PC-9 (cell line): ENCODE data around the gene REV1. TPM values are rescaled to one million over a fixed set of nuclear protein-coding genes. Genes with fewer than 3 reads are reported as not detected.

Experiments used
- BruUV-seq: library from RNA; stranded (reverse); fragments of 400-500 nt; replicated peaks from 2 replicates; lab custom pipeline; 2021; lab: Mats Ljungman, UMichigan
- CTCF ChIA-PET: fragments of 300-600 bp; sonication (Branson Sonifier 250); formaldehyde crosslinking; loops from one replicate; lab custom pipeline; 2022; ENCODE audit warnings: antibody characterized with exemption; lab: Charles Lee
- POLR2A ChIA-PET: fragments of 300-600 bp; sonication (Branson Sonifier 250); formaldehyde crosslinking; loops from one replicate; lab custom pipeline; 2022; ENCODE audit warnings: antibody characterized with exemption; ENCODE audit not compliant: unreplicated experiment; lab: Charles Lee
- DNase-seq, 2 experiments: peaks; one replicate each; pipeline versions ENCODE4 v3.0.0 to v3.0.0-alpha.2; 2015 to 2022; ENCODE audit warnings: mixed read lengths in 1 of 2
- H2AFZ ChIP-seq: fragments of 200-600 bp; sonication (generic); 2 replicates; pipeline ENCODE4 v1.8.1; 2017; ENCODE audit warnings: antibody characterized with exemption
- H3F3A ChIP-seq: fragments of 200-600 bp; sonication (generic); 2 replicates; pipeline ENCODE4 v1.8.1; 2017; ENCODE audit warnings: antibody characterized with exemption, mild to moderate bottlenecking, low read depth; ENCODE audit not compliant: insufficient read depth
- H3K27ac ChIP-seq: fragments of 200-600 bp; sonication (generic); 2 replicates; pipeline ENCODE4 v1.6.1; 2016; ENCODE audit warnings: mixed run types
- H3K27me3 ChIP-seq: fragments of 200-600 bp; sonication (generic); 2 replicates; pipeline ENCODE4 v1.6.1; 2016; ENCODE audit warnings: low read depth, mixed run types; ENCODE audit not compliant: insufficient read depth
- H3K36me3 ChIP-seq: fragments of 200-600 bp; sonication (generic); 2 replicates; pipeline ENCODE4 v1.6.1; 2016; ENCODE audit warnings: low read depth, mixed run types
- H3K4me1 ChIP-seq: fragments of 200-600 bp; sonication (generic); replicated peaks from 2 replicates; pipeline ENCODE4 v1.6.1; 2016; ENCODE audit warnings: mixed run types; ENCODE audit not compliant: insufficient read depth
- H3K4me2 ChIP-seq: fragments of 200-600 bp; sonication (generic); 2 replicates; pipeline ENCODE4 v1.6.1; 2017; ENCODE audit warnings: mixed run types
- H3K4me3 ChIP-seq: fragments of 200-600 bp; sonication (generic); 2 replicates; pipeline ENCODE4 v1.6.1; 2016; ENCODE audit warnings: mixed run types
- H3K79me2 ChIP-seq: fragments of 200-600 bp; sonication (generic); 2 replicates; pipeline ENCODE4 v1.6.1; 2017; ENCODE audit warnings: low read depth, mixed run types
- H3K9me2 ChIP-seq: fragments of 200-600 bp; sonication (generic); 2 replicates; pipeline ENCODE4 v1.8.1; 2017; ENCODE audit warnings: mild to moderate bottlenecking; ENCODE audit not compliant: insufficient read depth
- H3K9me3 ChIP-seq: fragments of 200-600 bp; sonication (generic); 2 replicates; pipeline ENCODE4 v1.8.1; 2016; ENCODE audit warnings: low read depth; ENCODE audit not compliant: insufficient read depth
- H4K20me1 ChIP-seq: fragments of 200-600 bp; sonication (generic); 2 replicates; pipeline ENCODE4 v1.8.1; 2017; ENCODE audit not compliant: insufficient read depth
- CTCF ChIP-seq: fragments of 200-600 bp; sonication (generic); conservative IDR thresholded peaks from 2 replicates; pipeline ENCODE4 v1.6.1; 2017; ENCODE audit warnings: mixed run types, antibody characterized with exemption, mild to moderate bottlenecking, moderate library complexity
- EZH2 ChIP-seq: fragments of 200-600 bp; sonication (generic); IDR thresholded peaks from 2 replicates; pipeline ENCODE4 v1.8.0; 2017; ENCODE audit warnings: antibody characterized with exemption, low read depth
- intact Hi-C: fragments of 100-400 bp; cut with micrococcal nuclease; formaldehyde crosslinking; loops from one replicate; pipeline ENCODE4 v1.10.0; 2022; ENCODE audit not compliant: unreplicated experiment
- total RNA-seq: library from RNA; stranded (reverse); gene quantifications from 2 replicates; pipeline ENCODE4 v1.2.3, GENCODE V29; 2021

Gene REV1
- total RNA-seq, 1 experiment from 2014 or later, result 50.5 TPM

DNA sequence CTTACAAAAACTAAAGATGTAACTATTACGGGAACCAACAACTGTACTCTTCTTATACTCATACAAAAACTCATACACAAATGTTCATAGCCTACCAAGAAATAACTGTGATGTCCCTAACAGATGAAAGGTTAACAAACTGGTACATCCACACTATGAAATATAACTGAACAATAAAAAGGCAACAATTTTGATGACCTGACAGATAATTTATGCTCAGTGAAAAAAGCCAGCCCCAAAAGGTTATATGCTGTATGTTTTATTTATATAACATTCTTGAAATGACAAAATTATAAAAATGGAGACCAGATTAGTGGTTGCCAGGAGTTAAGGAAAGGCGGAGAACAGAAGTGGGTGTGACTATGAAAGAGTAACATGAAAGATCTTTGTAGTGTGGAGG, 31.3 kb downstream of the REV1 start:
- Histone ChIP-seq H3K27ac (no peak overlapping the region), H3K36me3 (peaks cover 24% of the 10 kb centered on the region), H3K4me3 (no peak overlapping the region), H2AFZ (no peak overlapping the region), H3K27me3 (no peaks in the 10 kb centered on the region), H3K4me2 (no peak overlapping the region), H3K4me1 (no peaks in the 10 kb centered on the region), H3F3A (no peaks in the 10 kb centered on the region), H4K20me1 (peaks cover 41% of the 10 kb centered on the region), H3K79me2 (peaks cover 8% of the 10 kb centered on the region; the same call in 1 of the 2 replicates), H3K9me2 (no peaks in the 10 kb centered on the region), H3K9me3 (no peaks in the 10 kb centered on the region)
- CTCF ChIA-PET, result no interaction called here
- no TSS peak for BruUV-seq
- POLR2A ChIA-PET, result no interaction called here
- TF ChIP-seq CTCF (no peak), EZH2 (no peak)
- DNase-seq, result no peak
- intact Hi-C loops, result no loop called here

- H3K27me3 ChIP-seq, result no peaks in the 10 kb centered on the region
- H3F3A ChIP-seq, result no peaks in the 10 kb centered on the region
- no peaks in the 10 kb centered on the region for H3K9me2 ChIP-seq
- H3K9me3 ChIP-seq, result no peaks in the 10 kb centered on the region
- DNase-seq, result no peak
- no TSS peak for BruUV-seq
- peaks cover 42% of the 10 kb centered on the region for H3K36me3 ChIP-seq
- TF ChIP-seq EZH2 (no peak), CTCF (no peak)
- POLR2A ChIA-PET, result no interaction called here
- H3K27ac ChIP-seq, result no peak overlapping the region
- peaks cover 58% of the 10 kb centered on the region for H4K20me1 ChIP-seq
- no peak overlapping the region for H2AFZ ChIP-seq
- H3K4me1 ChIP-seq, result no peaks in the 10 kb centered on the region
- CTCF ChIA-PET, result no interaction called here
- H3K4me3 ChIP-seq, result no peak overlapping the region
- H3K4me2 ChIP-seq, result no peak overlapping the region
- intact Hi-C loops, result no loop called here
- H3K79me2 ChIP-seq, result peaks cover 24% of the 10 kb centered on the region
Observed at GRCh38 chr2:99451686-99452085, 38.1 kb downstream of the REV1 start.

DNA sequence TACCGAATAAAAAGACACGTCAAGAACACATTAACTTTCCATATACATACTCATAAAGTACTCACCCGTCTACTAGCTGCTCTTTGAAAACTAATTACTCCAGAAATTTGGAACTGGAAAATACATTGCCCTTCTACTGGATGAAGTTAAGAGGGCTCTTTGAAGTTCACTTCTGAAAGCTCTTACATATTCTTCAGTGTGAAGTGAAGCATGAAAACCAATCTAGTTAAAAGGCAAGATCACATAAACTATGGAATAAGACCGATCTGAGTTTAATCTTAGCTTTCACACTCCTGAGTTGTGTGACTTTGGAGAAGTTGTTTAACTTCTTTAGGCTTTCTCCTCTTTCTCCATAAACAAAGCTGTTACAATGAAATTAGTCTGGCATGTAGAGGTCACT, 38.5 kb downstream of the REV1 start:
- no peaks in the 10 kb centered on the region for H3K9me2 ChIP-seq
- H2AFZ ChIP-seq, result no peak overlapping the region
- no peak overlapping the region for H3K27ac ChIP-seq
- POLR2A ChIA-PET, result no interaction called here
- no TSS peak for BruUV-seq
- no peaks in the 10 kb centered on the region for H3K4me1 ChIP-seq
- H3K36me3 ChIP-seq, result peaks cover 39% of the 10 kb centered on the region
- no peaks in the 10 kb centered on the region for H3K9me3 ChIP-seq
- no peak for DNase-seq
- CTCF ChIA-PET, result no interaction called here
- TF ChIP-seq CTCF (no peak), EZH2 (no peak)
- intact Hi-C loops, result no loop called here
- H3K4me2 ChIP-seq, result no peak overlapping the region
- H4K20me1 ChIP-seq, result peaks cover 56% of the 10 kb centered on the region
- no peaks in the 10 kb centered on the region for H3K27me3 ChIP-seq
- peaks cover 24% of the 10 kb centered on the region for H3K79me2 ChIP-seq
- no peak overlapping the region for H3K4me3 ChIP-seq
- H3F3A ChIP-seq, result no peaks in the 10 kb centered on the region
